PC-3 (cell line): ENCODE data around the gene GNA15. TPM values are rescaled to one million over a fixed set of nuclear protein-coding genes. Genes with fewer than 3 reads are reported as not detected.

ENCODE experiments used
- ATAC-seq: fragments of 200-7000 bp; cut with Tn5 transposase; 2 replicates; pipeline ENCODE4 v1.9.1; 2020; ENCODE audit warnings: mild to moderate bottlenecking, moderate library complexity
- BruUV-seq: library from RNA; stranded (reverse); fragments of 400-500 nt; replicated peaks from 2 replicates; lab custom pipeline; 2021; lab: Mats Ljungman, UMichigan
- CTCF ChIA-PET: fragments of 300-600 bp; sonication (Branson Sonifier 250); formaldehyde crosslinking; loops from one replicate; lab custom pipeline; 2022; ENCODE audit warnings: antibody characterized with exemption; lab: Charles Lee
- POLR2A ChIA-PET: fragments of 300-600 bp; sonication (Branson Sonifier 250); formaldehyde crosslinking; loops from one replicate; lab custom pipeline; 2022; ENCODE audit warnings: antibody characterized with exemption; ENCODE audit not compliant: unreplicated experiment; lab: Charles Lee
- DNase-seq: peaks from one replicate; pipeline ENCODE4 v3.0.0-alpha.2; 2015
- H2AFZ ChIP-seq: fragments of 300-600 bp; sonication (generic); 2 replicates; pipeline ENCODE4 v1.6.0; 2016; ENCODE audit warnings: antibody characterized with exemption, low read length
- H3F3A ChIP-seq: fragments of 300-600 bp; sonication (generic); one replicate; pipeline ENCODE4 v1.6.0; 2017; ENCODE audit warnings: antibody characterized with exemption, low read length, control low read depth, mild to moderate bottlenecking; ENCODE audit not compliant: unreplicated experiment
- H3K27ac ChIP-seq: fragments of 300-600 bp; sonication (generic); 2 replicates; pipeline ENCODE4 v1.5.1; 2016; ENCODE audit warnings: mild to moderate bottlenecking, low read length
- H3K27me3 ChIP-seq: fragments of 300-600 bp; sonication (generic); 2 replicates; pipeline ENCODE4 v1.6.1; 2016; ENCODE audit warnings: low read length, mixed read lengths
- H3K36me3 ChIP-seq: fragments of 300-600 bp; sonication (generic); 2 replicates; pipeline ENCODE4 v1.6.1; 2016; ENCODE audit warnings: low read depth, mixed run types, low read length, mixed read lengths
- H3K4me1 ChIP-seq: fragments of 300-600 bp; sonication (generic); 2 replicates; pipeline ENCODE4 v1.5.1; 2016; ENCODE audit warnings: low read length; ENCODE audit not compliant: insufficient read depth
- H3K4me2 ChIP-seq: fragments of 300-600 bp; sonication (generic); 2 replicates; pipeline ENCODE4 v1.6.0; 2016; ENCODE audit warnings: low read length
- H3K4me3 ChIP-seq: fragments of 300-600 bp; sonication (generic); 2 replicates; pipeline ENCODE4 v1.5.1; 2016; ENCODE audit warnings: mild to moderate bottlenecking, low read length, mixed read lengths
- H3K79me2 ChIP-seq: fragments of 300-600 bp; sonication (generic); 2 replicates; pipeline ENCODE4 v1.6.1; 2017; ENCODE audit warnings: low read length, mixed read lengths
- H3K9ac ChIP-seq: fragments of 300-600 bp; sonication (generic); 2 replicates; pipeline ENCODE4 v1.6.0; 2016; ENCODE audit warnings: mild to moderate bottlenecking, low read length
- H3K9me2 ChIP-seq: fragments of 300-600 bp; sonication (generic); replicated peaks from 2 replicates; pipeline ENCODE4 v1.6.1; 2016; ENCODE audit warnings: mixed run types, low read length, mixed read lengths
- H3K9me3 ChIP-seq: fragments of 300-600 bp; sonication (generic); 2 replicates; pipeline ENCODE4 v1.6.1; 2016; ENCODE audit warnings: low read length, mixed read lengths
- H4K20me1 ChIP-seq: fragments of 300-600 bp; sonication (generic); 2 replicates; pipeline ENCODE4 v1.6.1; 2016; ENCODE audit warnings: low read length, mixed read lengths
- CTCF ChIP-seq: fragments of 300-600 bp; sonication (generic); conservative IDR thresholded peaks from 2 replicates; pipeline ENCODE4 v1.5.1; 2017; ENCODE audit warnings: antibody characterized with exemption, low read depth, mild to moderate bottlenecking, low read length
- EZH2 ChIP-seq: fragments of 300-600 bp; sonication (generic); IDR thresholded peaks from one replicate; pipeline ENCODE4 v1.6.1; 2017; ENCODE audit warnings: antibody characterized with exemption, mild to moderate bottlenecking, low read length; ENCODE audit not compliant: unreplicated experiment
- EZH2phosphoT487 ChIP-seq: fragments of 300-600 bp; sonication (generic); IDR thresholded peaks from 2 replicates; pipeline ENCODE4 v1.6.1; 2018; ENCODE audit warnings: mild to moderate bottlenecking, antibody characterized with exemption, low read length, borderline replicate concordance
- intact Hi-C: fragments of 100-400 bp; cut with micrococcal nuclease; formaldehyde crosslinking; loops from 2 replicates; pipeline ENCODE4 v1.9.0; 2023
- total RNA-seq: library from RNA; depleted of rRNA; stranded (reverse); fragments of >200 nt; gene quantifications from 2 replicates; pipeline ENCODE4 v1.2.3, GENCODE V29; 2014

The GNA15 gene
- total RNA-seq, 1 experiment from 2014 or later, result not detected

GRCh38 chr19:3210347-3211017 lies 74.6 kb downstream of the GNA15 start:
- Histone ChIP-seq H3K79me2 (no peaks in the 10 kb centered on the region), H3K4me3 (no peak overlapping the region), H2AFZ (no peak overlapping the region), H3K36me3 (no peaks in the 10 kb centered on the region; the same call in 1 of the 2 replicates), H3K9ac (no peak overlapping the region), H3K9me2 (no peaks in the 10 kb centered on the region), H3K27me3 (no peaks in the 10 kb centered on the region), H3K4me2 (no peak overlapping the region), H3K9me3 (no peaks in the 10 kb centered on the region), H3K4me1 (no peaks in the 10 kb centered on the region), H3F3A (no peaks in the 10 kb centered on the region), H4K20me1 (no peaks in the 10 kb centered on the region), H3K27ac (no peak overlapping the region)
- TF ChIP-seq CTCF (peak; percentile 54), EZH2phosphoT487 (no peak)
- ATAC-seq (peak; percentile 74), DNase-seq (peak; percentile 35)
- BruUV-seq, result no TSS peak
- intact Hi-C loops, result no loop called here
- ChIA-PET CTCF (no interaction called here), POLR2A (no interaction called here)

GRCh38 chr19:3211191-3211590 lies 75.4 kb downstream of the GNA15 start:
- Histone ChIP-seq H3K9ac (no peak overlapping the region), H3K4me3 (no peak overlapping the region), H3F3A (no peaks in the 10 kb centered on the region), H3K9me2 (no peaks in the 10 kb centered on the region), H3K27me3 (no peaks in the 10 kb centered on the region), H4K20me1 (no peaks in the 10 kb centered on the region), H3K27ac (no peak overlapping the region), H2AFZ (no peak overlapping the region), H3K36me3 (no peaks in the 10 kb centered on the region; the same call in 1 of the 2 replicates), H3K4me1 (no peaks in the 10 kb centered on the region), H3K4me2 (no peak overlapping the region), H3K79me2 (no peaks in the 10 kb centered on the region), H3K9me3 (no peaks in the 10 kb centered on the region)
- ATAC-seq, result no peak
- no peak for DNase-seq
- intact Hi-C loops, result no loop called here
- ChIA-PET POLR2A (no interaction called here), CTCF (no interaction called here)
- no peak for TF ChIP-seq CTCF
- TF ChIP-seq EZH2phosphoT487, result no peak
- no peak for TF ChIP-seq EZH2
- BruUV-seq, result no TSS peak

GRCh38 chr19:3213159-3213558 lies 77.3 kb downstream of the GNA15 start:
- Histone ChIP-seq H3K4me3 (no peak overlapping the region), H3K27me3 (no peaks in the 10 kb centered on the region), H3K9me2 (no peaks in the 10 kb centered on the region), H3K4me1 (no peaks in the 10 kb centered on the region), H3K79me2 (no peaks in the 10 kb centered on the region), H2AFZ (no peak overlapping the region), H3K9me3 (no peaks in the 10 kb centered on the region), H3F3A (no peaks in the 10 kb centered on the region), H3K36me3 (no peaks in the 10 kb centered on the region), H3K4me2 (no peak overlapping the region), H4K20me1 (no peaks in the 10 kb centered on the region), H3K9ac (no peak overlapping the region), H3K27ac (no peak overlapping the region)
- ChIA-PET CTCF (no interaction called here), POLR2A (no interaction called here)
- intact Hi-C loops, result no loop called here
- BruUV-seq, result no TSS peak
- DNase-seq (no peak), ATAC-seq (no peak)
- TF ChIP-seq EZH2, result no peak
- TF ChIP-seq EZH2phosphoT487, result no peak
- TF ChIP-seq CTCF, result no peak
